ENCODE results near the gene PXMP4.

The PXMP4 gene

GRCh38 chr20:33687370-33687915 lies 32.7 kb downstream of the PXMP4 start:
- TF ChIP-seq CTCF (IDR thresholded peaks at IDR 0.05; ENCODE audit: low read depth, low read length), result no peak
- H3K4me3 ChIP-seq (ENCODE audit: low read depth, low read length), result no peak overlapping the region

- peak overlapping the region; percentile 48 for H3K4me3 ChIP-seq (ENCODE audit: low read depth, low read length)
- TF ChIP-seq CTCF (IDR thresholded peaks at IDR 0.05; ENCODE audit: low read depth, low read length), result no peak
Measured at GRCh38 chr20:33686984-33687366, 33.1 kb downstream of the PXMP4 start.

- peak within 1 kb of the TSS; percentile 62 for H3K4me3 ChIP-seq (ENCODE audit: low read depth, low read length)
- TF ChIP-seq CTCF (IDR thresholded peaks at IDR 0.05; ENCODE audit: low read depth, low read length), result no peak
Measured at GRCh38 chr20:33686100-33686983, 33.8 kb downstream of the PXMP4 start, which contains the start of gene E2F1. E2F1 (minus strand) TSS chr20:33686385; CDS start chr20:33686264, 121 bp downstream.

GRCh38 chr20:33685328-33686099 lies 34.6 kb downstream of the PXMP4 start:
- no peak for TF ChIP-seq CTCF (IDR thresholded peaks at IDR 0.05; ENCODE audit: low read depth, low read length)
- peak overlapping the region; percentile 62 for H3K4me3 ChIP-seq (ENCODE audit: low read depth, low read length)

- H3K4me3 ChIP-seq (ENCODE audit: low read depth, low read length), result peak overlapping the region; percentile 62
- no peak for TF ChIP-seq CTCF (IDR thresholded peaks at IDR 0.05; ENCODE audit: low read depth, low read length)
Measured at GRCh38 chr20:33684533-33685327, 35.4 kb downstream of the PXMP4 start.

GRCh38 chr20:33681728-33682353 lies 38.3 kb downstream of the PXMP4 start:
- H3K4me3 ChIP-seq (ENCODE audit: low read depth, low read length), result no peak overlapping the region
- no peak for TF ChIP-seq CTCF (IDR thresholded peaks at IDR 0.05; ENCODE audit: low read depth, low read length)
